ENCODE results near the gene SULT4A1.

SULT4A1 gene

GRCh38 chr22:43812149-43812842 lies 50.0 kb downstream of the SULT4A1 start, which contains the start of gene EFCAB6:
Gene EFCAB6 (minus strand): TSS chr22:43812305. CDS start chr22:43782318, 29,987 bp downstream.
- DNase-seq (ENCODE audit: low read depth in 2 of 2) = peak; percentile 82 to 88

GRCh38 chr22:43811777-43812148 lies 50.5 kb downstream of the SULT4A1 start:
- no peak for DNase-seq (ENCODE audit: low read depth in 2 of 2)

GRCh38 chr22:43802897-43803495 lies 59.3 kb downstream of the SULT4A1 start:
- DNase-seq (ENCODE audit: low read depth in 2 of 2) = no peak

- no peak for DNase-seq (ENCODE audit: low read depth in 2 of 2)
These were observed 61.3 kb downstream of the SULT4A1 start for GRCh38 chr22:43800970-43801369.

- no peak for DNase-seq (ENCODE audit: low read depth in 2 of 2)
These were observed 63.8 kb downstream of the SULT4A1 start for GRCh38 chr22:43798492-43798891.

GRCh38 chr22:43796567-43796966 lies 65.7 kb downstream of the SULT4A1 start:
- no peak for DNase-seq (ENCODE audit: low read depth in 2 of 2)

GRCh38 chr22:43795320-43795719 lies 67.0 kb downstream of the SULT4A1 start:
- no peak for DNase-seq (ENCODE audit: low read depth in 2 of 2)

- no peak for DNase-seq (ENCODE audit: low read depth in 2 of 2)
These were observed 69.4 kb downstream of the SULT4A1 start for GRCh38 chr22:43792905-43793304.

GRCh38 chr22:43789452-43789851 lies 72.9 kb downstream of the SULT4A1 start:
- no peak for DNase-seq (ENCODE audit: low read depth in 2 of 2)

GRCh38 chr22:43783777-43784176 lies 78.5 kb downstream of the SULT4A1 start:
- DNase-seq (ENCODE audit: low read depth in 2 of 2) = no peak

- no peak for DNase-seq (ENCODE audit: low read depth in 2 of 2)
These were observed 79.9 kb downstream of the SULT4A1 start for GRCh38 chr22:43782448-43782847.

- DNase-seq (ENCODE audit: low read depth in 2 of 2) = no peak
These were observed 85.0 kb downstream of the SULT4A1 start for GRCh38 chr22:43777286-43777685.

GRCh38 chr22:43776081-43776670 lies 86.1 kb downstream of the SULT4A1 start:
- no peak for DNase-seq (ENCODE audit: low read depth in 2 of 2)

Measured in stimulated activated CD4-positive, alpha-beta T cell treated with anti-CD3 and anti-CD28 coated beads, Interleukin-15, amount 100 ng/mL, for 48 hours (primary cell).